Neural cell (in vitro differentiated cells): ENCODE data around the gene ZSCAN1. TPM values are rescaled to one million over a fixed set of nuclear protein-coding genes. Genes with fewer than 3 reads are reported as not detected.

ENCODE experiments used
- H2AFZ ChIP-seq: fragments of 200-600, 300-800 bp; sonication (generic), shearing (Covaris generic); 2 replicates; pipeline ENCODE4 v1.6.0; 2014; ENCODE audit warnings: low read depth, mild to moderate bottlenecking, antibody characterized with exemption, low read length, moderate library complexity
- H3F3A ChIP-seq: fragments of 200-600 bp; shearing (Covaris generic); 2 replicates; pipeline ENCODE4 v1.6.1; 2016; ENCODE audit warnings: mild to moderate bottlenecking, moderate library complexity, mixed read lengths, antibody characterized with exemption, low read length; ENCODE audit not compliant: insufficient read depth, poor library complexity, severe bottlenecking
- H3K27ac ChIP-seq: fragments of 200-600, 300-800 bp; sonication (generic), shearing (Covaris generic); 2 replicates; pipeline ENCODE4 v1.5.1; 2014; ENCODE audit warnings: mild to moderate bottlenecking, low read length, moderate library complexity
- H3K27me3 ChIP-seq: fragments of 300-800, 200-600 bp; sonication (generic), shearing (Covaris generic); 2 replicates; pipeline ENCODE4 v1.6.0; 2014; ENCODE audit warnings: mild to moderate bottlenecking, low read depth, low read length, moderate library complexity; ENCODE audit not compliant: insufficient read depth
- H3K36me3 ChIP-seq: fragments of 300-800, 200-600 bp; sonication (generic), shearing (Covaris generic); 2 replicates; pipeline ENCODE4 v1.5.1; 2014; ENCODE audit warnings: mild to moderate bottlenecking, antibody characterized with exemption, low read length, moderate library complexity; ENCODE audit not compliant: insufficient read depth
- H3K4me2 ChIP-seq: fragments of 300-800, 200-600 bp; sonication (generic), shearing (Covaris generic); 2 replicates; pipeline ENCODE4 v1.6.0; 2014; ENCODE audit warnings: mild to moderate bottlenecking, low read length
- H3K4me3 ChIP-seq: fragments of 300-800, 200-600 bp; sonication (generic), shearing (Covaris generic); 2 replicates; pipeline ENCODE4 v1.5.1; 2014; ENCODE audit warnings: mild to moderate bottlenecking, low read length, moderate library complexity
- H3K79me2 ChIP-seq: fragments of 200-600 bp; shearing (Covaris generic); replicated peaks from 2 replicates; pipeline ENCODE4 v1.6.0; 2014; ENCODE audit warnings: mild to moderate bottlenecking, low read length, moderate library complexity; ENCODE audit not compliant: insufficient read depth
- H3K9ac ChIP-seq: fragments of 300-800, 200-600 bp; sonication (generic), shearing (Covaris generic); 2 replicates; pipeline ENCODE4 v1.6.1; 2016; ENCODE audit warnings: mild to moderate bottlenecking, low read length, mixed read lengths
- H3K9me2 ChIP-seq: fragments of 200-600 bp; shearing (Covaris generic); 2 replicates; pipeline ENCODE4 v1.6.1; 2016; ENCODE audit warnings: mild to moderate bottlenecking, low read length, mixed read lengths; ENCODE audit not compliant: insufficient read depth
- H3K9me3 ChIP-seq: fragments of 200-600, 300-800 bp; sonication (generic), shearing (Covaris generic); 2 replicates; pipeline ENCODE4 v1.6.1; 2016; ENCODE audit warnings: mild to moderate bottlenecking, mixed run types, low read length, moderate library complexity, mixed read lengths
- H4K20me1 ChIP-seq: fragments of 200-600 bp; shearing (Covaris generic); 2 replicates; pipeline ENCODE4 v1.6.1; 2016; ENCODE audit warnings: mild to moderate bottlenecking, mixed run types; ENCODE audit not compliant: insufficient read depth
- EP300 ChIP-seq: fragments of 450-650 bp; conservative IDR thresholded peaks from 2 replicates; pipeline ENCODE4 v1.6.1; 2014; ENCODE audit warnings: antibody characterized with exemption, mild to moderate bottlenecking, moderate library complexity; ENCODE audit not compliant: poor library complexity, severe bottlenecking
- EZH2 ChIP-seq: fragments of 200-600, 300-800 bp; shearing (Covaris generic), sonication (generic); IDR thresholded peaks from 2 replicates; pipeline ENCODE4 v1.6.1; 2014; ENCODE audit warnings: antibody characterized with exemption, low read length, borderline replicate concordance, mild to moderate bottlenecking; ENCODE audit not compliant: insufficient read depth, poor library complexity, severe bottlenecking
- MXI1 ChIP-seq: fragments of 450-650 bp; conservative IDR thresholded peaks from 2 replicates; pipeline ENCODE4 v1.6.1; 2014; ENCODE audit warnings: antibody characterized with exemption, mild to moderate bottlenecking; ENCODE audit not compliant: poor library complexity, severe bottlenecking
- POLR2AphosphoS5 ChIP-seq: IDR thresholded peaks from 2 replicates; pipeline ENCODE4 v1.6.1; 2012
- RAD21 ChIP-seq: fragments of 450-650 bp; conservative IDR thresholded peaks from 2 replicates; pipeline ENCODE4 v1.6.1; 2014; ENCODE audit warnings: antibody characterized with exemption, mild to moderate bottlenecking, moderate library complexity
- REST ChIP-seq: IDR thresholded peaks from 2 replicates; pipeline ENCODE4 v1.6.1; 2012; ENCODE audit warnings: borderline replicate concordance
- SMC3 ChIP-seq: fragments of 450-650 bp; conservative IDR thresholded peaks from 2 replicates; pipeline ENCODE4 v1.6.1; 2014; ENCODE audit warnings: antibody characterized with exemption, mild to moderate bottlenecking, moderate library complexity; ENCODE audit not compliant: poor library complexity
- TAF1 ChIP-seq: IDR thresholded peaks from 2 replicates; pipeline ENCODE4 v1.6.1; 2012; ENCODE audit warnings: low read depth
- polyA plus RNA-seq: library from polyadenylated mRNA; depleted of rRNA; stranded (reverse); fragments of >200 nt; gene quantifications from 2 replicates; pipeline ENCODE4 v1.2.3, GENCODE V29; 2014
- TF ChIP-seq, protein P1 (sequence below): fragments of 450-650 bp; IDR thresholded peaks from 2 replicates; pipeline ENCODE4 v1.5.1; 2014; ENCODE audit warnings: antibody characterized with exemption, mild to moderate bottlenecking, moderate library complexity; ENCODE audit not compliant: poor library complexity, severe bottlenecking

ZSCAN1 gene
- polyA plus RNA-seq, 1 donor from 2014 or later = 6.3 TPM

- TF ChIP-seq TAF1 = no peak
- Histone ChIP-seq H3K79me2 (no peaks in the 10 kb centered on the region), H3K9me2 (no peaks in the 10 kb centered on the region), H4K20me1 (no peaks in the 10 kb centered on the region), H3K36me3 (peaks cover 7% of the 10 kb centered on the region), H3K9me3 (peaks cover 12% of the 10 kb centered on the region), H2AFZ (no peak overlapping the region), H3F3A (no peaks in the 10 kb centered on the region), H3K9ac (no peak overlapping the region), H3K27me3 (no peaks in the 10 kb centered on the region), H3K4me3 (no peak overlapping the region), H3K4me2 (no peak overlapping the region), H3K27ac (no peak overlapping the region)
These were observed 23.0 kb downstream of the ZSCAN1 start for GRCh38 chr19:58056861-58057260.

DNA sequence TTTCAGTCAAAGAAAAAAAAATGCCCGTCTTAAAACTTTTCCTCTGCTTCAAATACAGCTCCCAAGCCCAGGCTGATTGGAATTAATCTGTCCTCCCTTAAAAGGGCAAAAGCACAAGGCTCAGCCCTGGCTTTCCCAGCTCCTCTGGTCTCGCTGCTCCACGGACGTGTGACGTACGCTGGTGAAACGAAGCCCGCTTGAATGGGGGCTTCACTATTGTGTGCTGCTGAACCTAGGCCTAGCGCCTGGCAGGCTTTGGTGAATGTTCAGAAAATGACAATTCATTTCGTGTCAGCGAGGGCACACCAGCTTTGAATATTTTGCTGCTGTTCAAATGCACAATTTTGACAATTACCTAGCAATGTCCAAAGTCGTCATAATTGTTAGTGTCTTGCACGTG is 24.6 kb downstream of the ZSCAN1 start:
- peak overlapping the region; percentile 82 for H3K9ac ChIP-seq
- H4K20me1 ChIP-seq = no peaks in the 10 kb centered on the region
- TF ChIP-seq MXI1 (no peak), SMC3 (no peak), EP300 (no peak), POLR2AphosphoS5 (no peak), EZH2 (no peak), RAD21 (no peak), REST (no peak), TAF1 (no peak)
- TF ChIP-seq, protein P1, sequence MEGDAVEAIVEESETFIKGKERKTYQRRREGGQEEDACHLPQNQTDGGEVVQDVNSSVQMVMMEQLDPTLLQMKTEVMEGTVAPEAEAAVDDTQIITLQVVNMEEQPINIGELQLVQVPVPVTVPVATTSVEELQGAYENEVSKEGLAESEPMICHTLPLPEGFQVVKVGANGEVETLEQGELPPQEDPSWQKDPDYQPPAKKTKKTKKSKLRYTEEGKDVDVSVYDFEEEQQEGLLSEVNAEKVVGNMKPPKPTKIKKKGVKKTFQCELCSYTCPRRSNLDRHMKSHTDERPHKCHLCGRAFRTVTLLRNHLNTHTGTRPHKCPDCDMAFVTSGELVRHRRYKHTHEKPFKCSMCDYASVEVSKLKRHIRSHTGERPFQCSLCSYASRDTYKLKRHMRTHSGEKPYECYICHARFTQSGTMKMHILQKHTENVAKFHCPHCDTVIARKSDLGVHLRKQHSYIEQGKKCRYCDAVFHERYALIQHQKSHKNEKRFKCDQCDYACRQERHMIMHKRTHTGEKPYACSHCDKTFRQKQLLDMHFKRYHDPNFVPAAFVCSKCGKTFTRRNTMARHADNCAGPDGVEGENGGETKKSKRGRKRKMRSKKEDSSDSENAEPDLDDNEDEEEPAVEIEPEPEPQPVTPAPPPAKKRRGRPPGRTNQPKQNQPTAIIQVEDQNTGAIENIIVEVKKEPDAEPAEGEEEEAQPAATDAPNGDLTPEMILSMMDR = no peak
- H3K4me3 ChIP-seq = peak overlapping the region; percentile 74
- peaks cover 7% of the 10 kb centered on the region for H3K36me3 ChIP-seq
- peak overlapping the region; percentile 83 for H3K27ac ChIP-seq
- H3K4me2 ChIP-seq = peak overlapping the region; percentile 24
- peaks cover 11% of the 10 kb centered on the region for H3K9me3 ChIP-seq
- no peaks in the 10 kb centered on the region for H3K79me2 ChIP-seq
- H3K9me2 ChIP-seq = no peaks in the 10 kb centered on the region
- no peaks in the 10 kb centered on the region for H3K27me3 ChIP-seq
- peak overlapping the region; percentile 73 for H2AFZ ChIP-seq
- no peaks in the 10 kb centered on the region for H3F3A ChIP-seq
